OCI-LY7 (cell line): Measurements from ENCODE around the gene ZNF558. TPM values are rescaled to one million over a fixed set of nuclear protein-coding genes. Genes with fewer than 3 reads are reported as not detected.

Experiments
- BruUV-seq: library from RNA; stranded (reverse); fragments of 400-500 nt; replicated peaks from 2 replicates; lab custom pipeline; 2021; lab: Mats Ljungman, UMichigan
- CTCF ChIA-PET: fragments of 300-600 bp; sonication (Branson Sonifier 250); formaldehyde crosslinking; loops from one replicate; lab custom pipeline; 2022; ENCODE audit warnings: antibody characterized with exemption; ENCODE audit not compliant: unreplicated experiment; lab: Charles Lee
- POLR2A ChIA-PET: fragments of 300-600 bp; sonication (Branson Sonifier 250); formaldehyde crosslinking; loops from one replicate; lab custom pipeline; 2022; ENCODE audit warnings: antibody characterized with exemption; lab: Charles Lee
- DNase-seq: peaks from one replicate; pipeline ENCODE4 v3.0.0-alpha.2; 2015; ENCODE audit warnings: low spot score
- H2AFZ ChIP-seq: fragments of 200-600 bp; sonication (generic), shearing (Covaris generic); 2 replicates; pipeline ENCODE4 v1.6.1; 2014; ENCODE audit warnings: mild to moderate bottlenecking, antibody characterized with exemption, low read length, moderate library complexity
- H3K27ac ChIP-seq: fragments of 200-600 bp; sonication (generic); 2 replicates; pipeline ENCODE4 v1.5.1; 2014; ENCODE audit warnings: mixed run types, low read depth, mild to moderate bottlenecking, moderate library complexity, low read length, inconsistent platforms; ENCODE audit not compliant: poor library complexity, severe bottlenecking
- H3K36me3 ChIP-seq: fragments of 200-600 bp; sonication (generic); 2 replicates; pipeline ENCODE4 v1.6.1; 2014; ENCODE audit warnings: mild to moderate bottlenecking, antibody characterized with exemption, low read length, moderate library complexity, mixed read lengths; ENCODE audit not compliant: insufficient read depth
- H3K4me1 ChIP-seq: fragments of 200-600 bp; sonication (generic); 2 replicates; pipeline ENCODE4 v1.5.1; 2014; ENCODE audit warnings: mild to moderate bottlenecking, low read length; ENCODE audit not compliant: insufficient read depth, poor library complexity, severe bottlenecking
- H3K4me2 ChIP-seq: fragments of 200-600 bp; sonication (generic); 2 replicates; pipeline ENCODE4 v1.6.1; 2014; ENCODE audit warnings: mild to moderate bottlenecking, low read length
- H3K4me3 ChIP-seq: fragments of 200-600 bp; sonication (generic); 2 replicates; pipeline ENCODE4 v1.5.1; 2014; ENCODE audit warnings: mild to moderate bottlenecking, low read depth, low read length; ENCODE audit not compliant: poor library complexity, severe bottlenecking
- H3K79me2 ChIP-seq: fragments of 200-600 bp; sonication (generic); 2 replicates; pipeline ENCODE4 v1.6.1; 2016; ENCODE audit warnings: low read depth, mild to moderate bottlenecking, low read length, moderate library complexity, mixed read lengths; ENCODE audit not compliant: insufficient read depth
- H3K9me2 ChIP-seq: fragments of 200-600 bp; sonication (generic); 2 replicates; pipeline ENCODE4 v1.6.1; 2016; ENCODE audit warnings: mild to moderate bottlenecking, low read length, mixed read lengths; ENCODE audit not compliant: insufficient read depth
- H3K9me3 ChIP-seq: fragments of 200-600 bp; sonication (generic); 2 replicates; pipeline ENCODE4 v1.6.1; 2014; ENCODE audit warnings: mild to moderate bottlenecking, mixed run types, low read length, mixed read lengths
- H4K20me1 ChIP-seq: fragments of 200-600 bp; sonication (generic); 2 replicates; pipeline ENCODE4 v1.6.1; 2014; ENCODE audit warnings: mild to moderate bottlenecking, antibody characterized with exemption, low read length, moderate library complexity, mixed read lengths; ENCODE audit not compliant: insufficient read depth
- EZH2phosphoT487 ChIP-seq: fragments of 200-600 bp; sonication (generic); IDR thresholded peaks from 2 replicates; pipeline ENCODE4 v1.6.1; 2018; ENCODE audit warnings: low read depth, borderline replicate concordance, mild to moderate bottlenecking, mixed run types, antibody characterized with exemption, low read length, moderate library complexity, mixed read lengths
- intact Hi-C: fragments of 100-400 bp; cut with micrococcal nuclease; formaldehyde crosslinking; loops from one replicate; pipeline ENCODE4 v1.10.0; 2022; ENCODE audit not compliant: unreplicated experiment
- total RNA-seq, 2 experiments: library from RNA; depleted of rRNA in 1 of 2; stranded (reverse); fragments of >200 nt in 1 of 2; shearing (Covaris generic) in 1 of 2; gene quantifications; 2 replicates each; pipeline ENCODE4 v1.2.3, GENCODE V29; 2014 to 2022
- TF ChIP-seq, protein P1 (sequence below): fragments of 200-600 bp; sonication (generic); conservative IDR thresholded peaks from 2 replicates; pipeline ENCODE4 v1.5.1; 2014; ENCODE audit warnings: mild to moderate bottlenecking, antibody characterized with exemption, low read length, moderate library complexity, mixed read lengths

Gene ZNF558
- total RNA-seq, 2 experiments from 2014 or later = 18.0 to 19.7 TPM

DNA sequence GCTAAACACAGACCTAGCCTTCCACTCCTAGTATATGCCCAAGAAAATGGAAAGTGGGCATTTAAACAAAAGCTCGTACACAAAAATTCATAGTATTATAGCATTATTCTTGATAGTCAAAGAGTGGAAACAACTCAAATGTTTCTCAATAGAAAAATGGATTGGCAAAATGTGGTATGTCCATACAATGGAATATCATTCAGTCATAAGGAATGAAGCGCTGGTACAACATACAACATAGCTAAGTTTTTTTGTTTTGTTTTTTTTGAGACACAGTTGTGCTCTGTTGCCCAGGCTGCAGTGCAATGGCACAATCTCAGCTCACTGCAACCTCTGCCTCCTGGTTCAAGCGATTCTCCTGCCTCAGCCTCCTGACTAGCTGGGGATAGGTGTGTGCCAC lies 11.9 kb downstream of the ZNF558 start:
- intact Hi-C loops = no loop called here
- Histone ChIP-seq H3K36me3 (peaks cover 22% of the 10 kb centered on the region; the same call in 1 of the 2 replicates), H3K4me1 (no peaks in the 10 kb centered on the region), H3K4me2 (no peak overlapping the region), H2AFZ (no peak overlapping the region), H3K4me3 (no peak overlapping the region), H3K9me2 (no peaks in the 10 kb centered on the region), H4K20me1 (no peaks in the 10 kb centered on the region), H3K27ac (no peak overlapping the region), H3K9me3 (peaks cover 6% of the 10 kb centered on the region; the same call in 1 of the 2 replicates), H3K79me2 (no peaks in the 10 kb centered on the region)
- DNase-seq = no peak
- BruUV-seq = no TSS peak
- no peak for TF ChIP-seq EZH2phosphoT487
- ChIA-PET POLR2A (no interaction called here), CTCF (no interaction called here)

DNA sequence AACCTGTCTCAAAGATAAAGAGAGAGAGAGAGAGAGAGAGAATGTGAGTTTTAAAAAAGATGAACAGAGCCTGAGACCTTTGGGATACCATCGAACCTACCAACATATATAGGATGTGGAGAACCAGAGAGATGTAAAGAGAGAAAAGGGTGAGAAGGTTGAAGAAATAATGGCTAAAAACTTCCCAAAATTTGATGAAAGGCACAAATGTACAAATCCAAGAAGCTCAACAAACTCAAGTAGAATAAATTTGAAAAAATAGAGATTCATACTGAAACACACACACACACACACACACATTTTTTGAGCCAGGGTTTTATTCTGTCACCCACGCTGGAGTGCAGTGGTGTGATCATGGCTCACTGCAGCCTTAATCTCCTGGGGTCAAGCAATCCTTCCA lies 16.3 kb downstream of the ZNF558 start:
- POLR2A ChIA-PET = no interaction called here
- Histone ChIP-seq H2AFZ (no peak overlapping the region), H3K9me3 (peaks cover 27% of the 10 kb centered on the region), H3K4me1 (no peaks in the 10 kb centered on the region), H3K9me2 (no peaks in the 10 kb centered on the region), H3K4me3 (no peak overlapping the region), H3K27ac (no peak overlapping the region), H3K36me3 (peaks cover 52% of the 10 kb centered on the region), H3K4me2 (no peak overlapping the region), H3K79me2 (no peaks in the 10 kb centered on the region), H4K20me1 (no peaks in the 10 kb centered on the region)
- intact Hi-C loops = no loop called here
- CTCF ChIA-PET = no interaction called here
- no peak for DNase-seq
- TF ChIP-seq EZH2phosphoT487 = no peak
- TF ChIP-seq, protein P1, sequence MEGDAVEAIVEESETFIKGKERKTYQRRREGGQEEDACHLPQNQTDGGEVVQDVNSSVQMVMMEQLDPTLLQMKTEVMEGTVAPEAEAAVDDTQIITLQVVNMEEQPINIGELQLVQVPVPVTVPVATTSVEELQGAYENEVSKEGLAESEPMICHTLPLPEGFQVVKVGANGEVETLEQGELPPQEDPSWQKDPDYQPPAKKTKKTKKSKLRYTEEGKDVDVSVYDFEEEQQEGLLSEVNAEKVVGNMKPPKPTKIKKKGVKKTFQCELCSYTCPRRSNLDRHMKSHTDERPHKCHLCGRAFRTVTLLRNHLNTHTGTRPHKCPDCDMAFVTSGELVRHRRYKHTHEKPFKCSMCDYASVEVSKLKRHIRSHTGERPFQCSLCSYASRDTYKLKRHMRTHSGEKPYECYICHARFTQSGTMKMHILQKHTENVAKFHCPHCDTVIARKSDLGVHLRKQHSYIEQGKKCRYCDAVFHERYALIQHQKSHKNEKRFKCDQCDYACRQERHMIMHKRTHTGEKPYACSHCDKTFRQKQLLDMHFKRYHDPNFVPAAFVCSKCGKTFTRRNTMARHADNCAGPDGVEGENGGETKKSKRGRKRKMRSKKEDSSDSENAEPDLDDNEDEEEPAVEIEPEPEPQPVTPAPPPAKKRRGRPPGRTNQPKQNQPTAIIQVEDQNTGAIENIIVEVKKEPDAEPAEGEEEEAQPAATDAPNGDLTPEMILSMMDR = no peak
- no TSS peak for BruUV-seq

DNA sequence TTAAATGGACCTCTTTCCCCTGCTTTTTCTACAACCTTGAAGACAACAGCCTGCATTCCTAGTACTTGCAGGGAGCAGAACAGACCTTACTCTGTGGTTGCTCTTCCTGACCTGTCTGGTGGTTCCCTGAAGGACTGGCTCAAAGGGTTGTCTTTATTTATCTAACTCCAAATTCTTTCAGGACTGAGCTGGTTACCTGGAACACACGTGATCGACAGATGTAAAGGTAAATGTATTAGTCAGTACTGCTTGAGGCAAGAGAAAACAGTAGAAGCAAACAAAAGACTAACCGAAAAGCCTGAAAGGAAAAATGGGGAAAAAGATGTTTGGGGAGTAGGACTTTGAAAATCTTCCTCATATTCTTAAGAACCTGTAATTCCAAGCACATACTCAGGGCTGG lies 17.9 kb downstream of the ZNF558 start:
- CTCF ChIA-PET = no interaction called here
- Histone ChIP-seq H4K20me1 (no peaks in the 10 kb centered on the region), H3K4me2 (no peak overlapping the region), H3K9me3 (peaks cover 33% of the 10 kb centered on the region), H3K4me3 (no peak overlapping the region), H3K9me2 (no peaks in the 10 kb centered on the region), H3K27ac (no peak overlapping the region), H3K36me3 (peaks cover 47% of the 10 kb centered on the region), H2AFZ (no peak overlapping the region), H3K79me2 (no peaks in the 10 kb centered on the region), H3K4me1 (no peaks in the 10 kb centered on the region)
- TF ChIP-seq, protein P1 = no peak
- TF ChIP-seq EZH2phosphoT487 = no peak
- no peak for DNase-seq
- intact Hi-C loops = no loop called here
- POLR2A ChIA-PET = no interaction called here
- BruUV-seq = no TSS peak
